Stomach (tissue), 4 donors: Measurements from ENCODE around the gene PHIP.

Source experiments
- CTCF ChIP-seq, 7 experiments: fragments of 450-650 bp in 4 of 7; fragments of 200-600 bp in 3 of 7; sonication (generic) in 3 of 7; IDR thresholded peaks; one replicate each; pipeline ENCODE4 v1.5.1; 2016 to 2019; ENCODE audit warnings: antibody characterized with exemption in 7 of 7, control low read depth in 2 of 7, mild to moderate bottlenecking in 1 of 7
- POLR2AphosphoS5 ChIP-seq, 3 donors: sonication (generic); formaldehyde crosslinking; IDR thresholded peaks; one replicate each; pipeline ENCODE4 v1.6.1; 2016; ENCODE audit warnings: antibody characterized with exemption in 3 of 3

- TF ChIP-seq POLR2AphosphoS5 (IDR thresholded peaks at IDR 0.05) (no peak), CTCF (IDR thresholded peaks at IDR 0.05) (no peak)
These were observed 111.5 kb downstream of the PHIP start for GRCh38 chr6:78966542-78966941.
